GM19025 (cell line): ENCODE measurements around the gene CNNM2.
"Not testable (repeated sequence)": the region's sequence is repeated elsewhere in the genome, so short reads cannot be mapped to it uniquely, and the experiment has no call there.

ENCODE experiments used
- ATAC-seq: cut with Tn5 transposase; IDR thresholded peaks from one replicate; pipeline ENCODE4 v1.9.1; 2021; ENCODE audit warnings: mild to moderate bottlenecking, low read depth, moderate library complexity; ENCODE audit not compliant: unreplicated experiment

CNNM2 gene

DNA sequence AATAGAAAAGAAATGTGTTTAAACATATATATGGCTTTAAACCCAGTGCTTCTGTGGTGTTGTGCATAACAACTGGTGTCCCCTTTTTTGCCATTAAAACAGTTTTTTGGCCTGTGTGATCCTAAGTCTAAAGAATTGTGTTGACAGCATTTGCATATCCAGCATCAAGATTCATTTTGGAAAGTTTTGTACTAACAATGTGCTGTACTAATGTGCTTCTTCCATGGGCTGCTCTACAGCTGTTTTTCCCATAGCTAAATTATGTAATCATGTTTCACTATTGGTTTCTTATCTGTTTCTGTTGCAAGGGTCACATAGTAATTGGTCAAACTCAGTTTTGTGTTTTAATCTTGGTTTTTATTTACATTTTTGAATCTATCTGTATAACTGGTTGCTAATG is 5.5 kb downstream of the CNNM2 start:
- no peak for ATAC-seq

DNA sequence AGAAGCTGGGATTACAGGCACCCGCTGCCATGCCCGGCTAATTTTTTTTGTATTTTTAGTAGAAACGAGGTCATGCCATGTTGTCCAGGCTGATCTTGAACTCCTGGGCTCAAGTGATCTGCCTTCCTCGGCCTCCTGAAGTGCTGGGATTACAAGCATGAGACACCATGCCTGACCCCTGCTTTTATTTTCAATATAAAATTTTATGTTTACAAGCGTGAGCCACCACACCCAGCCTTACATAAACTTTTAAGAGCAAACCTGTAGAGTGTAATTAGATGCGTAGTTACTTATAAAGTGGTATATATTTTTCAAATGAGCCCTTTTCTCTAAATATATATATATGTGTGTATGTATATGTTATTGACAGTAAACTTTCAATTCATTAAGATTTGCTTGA is 8.7 kb downstream of the CNNM2 start:
- no peak for ATAC-seq

DNA sequence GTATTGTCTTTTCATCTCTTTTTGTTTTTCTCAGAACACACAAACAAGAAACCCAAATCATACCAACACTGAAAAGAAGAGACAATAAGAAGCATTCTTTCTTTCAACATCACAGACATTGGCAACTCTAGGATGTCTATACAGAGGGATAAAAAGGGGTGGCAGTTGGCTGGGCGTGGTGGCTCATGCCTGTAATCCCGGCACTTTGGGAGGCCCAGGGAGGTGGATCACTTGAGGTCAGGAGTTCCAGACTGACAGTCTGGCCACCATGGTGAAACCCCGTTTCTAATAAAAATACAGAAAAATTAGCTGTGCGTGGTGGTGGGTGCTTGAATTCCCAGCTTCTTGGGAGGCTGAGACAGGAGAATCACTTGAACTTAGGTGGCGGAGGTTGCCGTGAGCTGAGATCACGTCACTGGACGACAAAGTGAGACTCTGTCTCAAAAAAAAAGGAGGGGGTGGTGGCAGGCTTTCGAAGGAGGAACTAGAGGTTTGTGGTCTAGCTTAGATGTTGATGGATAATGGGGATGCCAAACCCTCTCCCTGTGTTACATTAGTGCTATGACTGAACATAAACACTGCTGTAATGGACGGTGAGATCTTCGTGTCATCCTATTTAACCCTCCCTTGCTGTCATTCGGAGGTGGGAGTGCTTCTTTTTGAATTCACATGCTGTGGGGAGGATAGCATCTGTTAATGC is 9.4 kb downstream of the CNNM2 start:
- ATAC-seq = no peak

GRCh38 chr10:102928442-102928841 is 10.3 kb downstream of the CNNM2 start:
- not testable (repeated sequence) for ATAC-seq

- ATAC-seq = no peak
Measured at GRCh38 chr10:102930720-102931119, 12.6 kb downstream of the CNNM2 start.

DNA sequence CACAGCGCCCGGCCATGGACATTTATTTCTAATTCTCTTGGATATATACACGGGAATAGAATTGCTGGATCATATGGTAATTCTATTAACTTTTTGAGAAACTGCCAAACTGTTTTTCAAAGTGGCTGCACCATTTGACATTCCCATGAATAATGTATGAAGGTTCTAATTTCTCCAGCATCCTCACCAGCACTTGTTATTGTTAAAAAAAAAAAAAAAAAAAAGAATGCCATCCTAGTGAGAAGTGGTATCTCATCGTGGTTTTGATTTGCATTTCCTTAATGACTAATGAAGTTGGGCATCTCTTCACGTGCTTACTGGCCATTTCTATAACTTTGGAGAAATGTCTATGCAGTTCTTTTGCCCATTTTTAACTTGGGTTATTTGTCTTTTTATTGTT is 13.5 kb downstream of the CNNM2 start:
- no peak for ATAC-seq

GRCh38 chr10:102935505-102935904 is 17.4 kb downstream of the CNNM2 start:
- no peak for ATAC-seq

- ATAC-seq = no peak
Measured at GRCh38 chr10:102935939-102936605, 18.0 kb downstream of the CNNM2 start.

DNA sequence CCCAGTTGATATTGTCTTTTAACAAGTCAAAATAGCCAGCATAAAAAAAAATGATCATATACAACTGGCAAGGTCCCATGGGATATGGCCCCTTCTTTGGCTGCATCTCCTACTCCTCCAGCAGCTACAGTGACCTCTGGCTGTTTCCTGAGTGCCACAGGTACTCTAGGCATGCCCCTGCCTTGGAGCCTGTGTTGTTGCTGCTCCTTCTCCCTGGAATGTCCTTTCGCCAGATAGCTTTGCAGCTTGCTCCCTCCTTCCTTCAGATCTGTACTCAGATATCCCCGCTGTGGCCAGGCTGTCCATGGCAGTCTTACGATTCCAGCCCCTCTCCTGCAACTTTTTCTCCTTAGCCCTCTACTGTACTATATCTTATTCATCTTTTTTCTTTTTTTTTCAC is 23.3 kb downstream of the CNNM2 start:
- ATAC-seq = no peak

DNA sequence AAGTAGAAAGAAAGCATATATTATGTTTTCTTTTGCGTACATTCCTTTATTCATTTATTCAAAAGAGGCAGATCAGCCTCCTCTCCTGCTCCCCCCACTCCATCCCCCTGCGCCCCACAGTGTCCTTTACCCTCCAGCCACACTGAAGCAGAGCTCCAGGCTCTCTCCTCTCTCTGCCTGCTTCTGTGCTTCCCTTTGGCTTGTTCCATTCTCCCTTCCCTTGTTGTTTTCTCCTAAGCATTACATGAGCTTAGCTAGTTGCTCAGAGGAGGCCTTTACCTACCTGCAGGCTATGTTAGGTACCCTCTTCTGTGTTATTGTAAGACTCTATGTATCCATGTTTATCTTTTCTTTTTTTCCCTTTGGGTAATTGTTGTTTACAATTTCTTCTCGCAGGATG is 27.4 kb downstream of the CNNM2 start:
- ATAC-seq = no peak

DNA sequence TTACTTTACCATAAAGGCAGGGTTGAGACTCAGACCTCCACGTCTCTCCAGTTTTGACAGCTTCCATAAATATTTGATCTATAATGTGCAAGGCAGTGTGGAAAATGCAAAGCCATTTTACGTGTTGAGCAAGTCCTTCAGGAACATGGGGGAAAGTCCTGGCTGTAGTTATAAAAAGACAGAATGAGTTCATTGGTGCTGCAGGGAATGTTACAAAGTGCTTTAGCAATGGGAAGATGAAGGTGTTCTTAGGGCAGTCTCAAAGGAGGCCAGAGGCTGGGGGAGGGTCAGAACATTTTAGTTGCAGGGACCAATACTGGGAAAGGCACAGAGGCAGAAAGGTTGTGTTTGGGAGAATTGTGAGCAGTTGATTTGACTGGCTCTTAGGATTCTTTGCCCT is 27.9 kb downstream of the CNNM2 start:
- no peak for ATAC-seq

DNA sequence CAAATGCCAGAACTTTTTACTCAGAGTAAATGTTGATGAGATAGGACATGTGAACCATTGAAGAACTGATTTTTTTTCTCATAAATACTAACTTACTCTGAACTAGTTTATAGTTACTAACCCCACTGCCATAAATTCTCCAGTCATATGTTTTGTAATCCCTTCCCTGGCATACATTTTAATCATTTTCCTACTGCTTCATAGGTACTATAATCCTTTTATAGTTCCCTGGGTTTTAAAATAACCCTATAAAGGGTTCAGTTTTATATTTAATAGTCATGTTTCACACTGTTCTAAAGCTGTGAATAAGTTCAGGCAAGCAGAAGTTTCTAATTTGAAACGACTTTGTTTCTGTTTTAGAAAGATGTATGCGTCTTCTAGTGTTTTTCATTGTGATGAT is 28.9 kb downstream of the CNNM2 start:
- no peak for ATAC-seq

GRCh38 chr10:102948176-102948575 is 30.1 kb downstream of the CNNM2 start:
- ATAC-seq = no peak

GRCh38 chr10:102948786-102949185 is 30.7 kb downstream of the CNNM2 start:
- no peak for ATAC-seq

GRCh38 chr10:102949916-102950315 is 31.8 kb downstream of the CNNM2 start:
- no peak for ATAC-seq

GRCh38 chr10:102951316-102951715 is 33.2 kb downstream of the CNNM2 start:
- no peak for ATAC-seq

DNA sequence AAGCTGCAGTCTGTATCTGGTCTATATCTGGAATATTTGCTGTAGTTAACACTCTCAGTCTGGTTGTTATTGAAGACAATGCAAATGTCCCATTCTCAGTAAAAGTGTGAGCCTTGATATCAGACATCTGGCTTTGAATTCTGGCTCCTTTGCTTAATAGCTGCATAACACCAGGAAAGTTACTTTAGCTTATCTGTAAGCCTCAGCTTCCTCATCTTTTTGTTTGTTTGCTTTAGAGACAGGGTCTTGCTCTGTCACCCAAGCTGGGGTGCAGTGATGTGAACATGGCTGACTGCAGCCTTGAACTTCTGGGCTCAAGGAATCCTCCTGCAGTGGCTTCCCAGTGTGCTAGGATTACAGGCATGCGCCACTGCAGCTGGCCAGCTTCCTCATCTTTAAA is 41.3 kb downstream of the CNNM2 start:
- no peak for ATAC-seq

DNA sequence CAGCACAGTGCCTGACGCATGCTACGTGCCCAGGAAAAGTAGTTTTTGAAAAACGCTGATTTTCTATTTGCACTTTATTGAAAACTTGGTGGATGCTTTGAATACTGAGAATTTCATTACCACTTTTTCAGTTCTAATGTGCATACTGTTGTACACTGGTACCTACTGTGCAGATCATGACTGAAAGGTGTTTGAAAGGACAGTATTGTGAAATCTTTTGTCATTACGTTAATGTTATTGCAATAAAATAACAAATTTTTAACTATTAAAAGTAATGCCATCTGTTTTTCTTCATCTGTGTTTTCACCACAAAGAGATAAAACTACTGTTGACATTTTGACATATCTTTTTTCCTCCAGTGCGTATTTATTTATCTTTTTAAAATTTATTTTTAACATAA is 42.1 kb downstream of the CNNM2 start:
- no peak for ATAC-seq

GRCh38 chr10:102962267-102962666 is 44.2 kb downstream of the CNNM2 start:
- ATAC-seq = no peak

DNA sequence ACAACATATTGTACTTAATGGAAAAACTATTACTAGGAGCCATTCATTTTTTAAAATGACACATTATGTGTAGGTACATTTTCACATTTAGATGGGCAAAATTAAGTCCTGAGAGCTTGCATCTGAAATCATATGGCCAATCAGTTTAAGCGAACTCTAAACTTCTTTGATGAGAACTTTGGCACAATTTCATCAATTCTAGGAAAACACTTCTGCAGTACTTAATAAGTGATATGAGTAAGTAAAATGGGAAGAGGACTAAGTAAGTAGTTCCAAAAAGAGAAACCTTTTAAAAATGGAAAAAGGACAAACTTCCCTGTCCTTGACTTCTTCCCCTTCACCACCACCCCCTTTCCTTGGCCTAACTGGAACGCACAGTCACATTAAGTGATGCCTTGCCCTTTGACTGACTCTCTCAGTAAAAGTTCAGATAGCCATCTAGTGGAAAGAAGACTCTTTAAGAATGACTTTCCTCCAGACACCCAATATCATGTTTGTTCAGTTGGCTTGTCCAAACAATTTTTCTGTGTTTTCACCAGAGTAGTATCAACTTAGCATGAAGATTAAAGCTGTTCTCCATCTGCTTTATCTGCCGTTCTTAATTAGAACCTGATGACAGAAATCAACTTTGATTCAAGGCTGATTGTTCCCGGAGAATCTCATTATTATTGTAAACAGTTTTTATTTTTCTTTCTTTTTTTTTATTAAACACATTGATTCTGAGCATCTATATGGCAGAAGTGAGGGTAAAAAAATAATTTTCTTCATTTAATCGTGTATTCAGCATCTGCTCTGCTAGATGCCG is 45.1 kb downstream of the CNNM2 start:
- ATAC-seq = no peak

GRCh38 chr10:102963756-102964025 is 45.6 kb downstream of the CNNM2 start:
- no peak for ATAC-seq

DNA sequence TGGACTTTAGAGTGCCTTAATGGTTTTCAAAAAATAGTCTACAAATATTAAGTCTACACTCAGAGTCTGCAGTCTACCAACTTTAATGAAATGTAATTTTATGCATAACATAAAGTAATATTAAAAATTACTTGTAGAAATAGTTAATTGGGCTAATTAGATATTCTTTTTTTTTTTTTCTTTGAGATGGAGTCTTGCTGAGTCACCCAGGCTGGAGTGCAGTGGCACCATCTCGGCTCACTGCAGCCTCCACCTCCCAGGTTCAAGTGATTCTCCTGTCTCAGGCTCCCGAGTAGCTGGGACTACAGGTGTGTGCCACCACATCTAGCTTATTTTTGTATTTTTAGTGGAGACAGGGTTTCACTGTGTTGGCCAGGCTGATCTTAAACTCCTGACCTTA is 46.0 kb downstream of the CNNM2 start:
- not testable (repeated sequence) for ATAC-seq
